Brain pericyte (primary cell): Measurements from ENCODE around the gene PPP1R13L.

Experiments
- DNase-seq: peaks from one replicate; pipeline ENCODE4 v3.0.0-alpha.2; 2012; ENCODE audit warnings: low read depth, low spot score

The PPP1R13L gene

GRCh38 chr19:45368127-45368526 lies 36.7 kb downstream of the PPP1R13L start:
- DNase-seq = no peak

DNA sequence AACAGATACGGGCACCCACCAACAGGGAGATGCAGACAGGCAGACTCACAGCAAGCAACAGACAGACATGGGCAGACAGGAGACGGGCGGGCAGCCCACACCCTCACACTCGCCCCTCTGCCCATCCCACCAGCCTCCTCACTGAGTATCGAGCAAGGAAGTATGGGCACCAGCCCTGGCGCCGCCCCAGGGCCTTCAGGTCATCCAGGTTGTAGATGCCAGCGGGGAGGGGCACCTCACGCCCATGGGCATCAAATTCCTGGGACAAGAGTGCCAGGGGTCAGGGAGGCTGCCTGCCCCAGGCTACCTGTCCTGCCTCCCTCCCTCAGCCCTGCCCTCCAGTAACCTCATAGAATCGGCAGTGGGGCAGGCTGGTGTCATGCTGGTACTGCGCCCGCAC lies 40.2 kb downstream of the PPP1R13L start:
- no peak for DNase-seq

GRCh38 chr19:45363861-45364459 lies 40.9 kb downstream of the PPP1R13L start:
- DNase-seq = no peak

DNA sequence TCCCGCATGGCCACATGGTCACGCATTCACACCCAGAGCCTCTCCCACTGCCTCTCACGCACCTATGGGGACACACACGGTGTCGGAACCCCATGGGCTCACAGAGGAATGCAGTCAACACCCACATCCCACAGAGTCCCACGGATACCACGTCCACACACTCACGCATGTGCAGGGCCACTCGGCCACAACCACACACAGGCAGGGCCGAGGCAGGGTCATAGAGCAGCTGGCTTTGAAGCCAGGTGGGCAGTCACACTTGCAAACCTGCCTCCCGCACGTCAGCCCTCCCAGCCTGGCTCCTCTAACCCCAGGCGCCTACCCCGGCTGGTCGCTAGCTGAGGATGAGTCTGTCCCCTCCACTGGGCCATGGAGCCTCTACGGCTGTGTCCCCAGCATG lies 42.6 kb downstream of the PPP1R13L start:
- DNase-seq = no peak

DNA sequence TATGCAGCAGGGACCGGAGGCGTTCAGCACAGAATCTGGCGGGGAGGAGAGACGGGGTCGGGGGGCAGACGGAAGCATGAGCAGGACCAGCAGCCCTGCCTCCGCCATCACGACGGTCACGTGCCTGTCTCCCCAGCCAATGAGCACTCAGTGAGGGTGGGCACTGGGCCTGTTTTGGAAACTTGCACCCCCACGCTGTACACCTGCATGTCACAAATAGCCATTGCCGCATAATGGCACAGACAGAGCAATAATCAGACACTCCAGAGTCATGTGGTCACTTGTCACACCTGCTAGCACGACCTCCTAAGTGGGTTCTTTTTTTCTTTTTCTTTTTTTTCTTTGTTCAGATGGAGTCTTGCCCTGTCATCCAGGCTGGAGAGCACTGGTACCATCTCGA lies 43.3 kb downstream of the PPP1R13L start:
- DNase-seq = no peak

DNA sequence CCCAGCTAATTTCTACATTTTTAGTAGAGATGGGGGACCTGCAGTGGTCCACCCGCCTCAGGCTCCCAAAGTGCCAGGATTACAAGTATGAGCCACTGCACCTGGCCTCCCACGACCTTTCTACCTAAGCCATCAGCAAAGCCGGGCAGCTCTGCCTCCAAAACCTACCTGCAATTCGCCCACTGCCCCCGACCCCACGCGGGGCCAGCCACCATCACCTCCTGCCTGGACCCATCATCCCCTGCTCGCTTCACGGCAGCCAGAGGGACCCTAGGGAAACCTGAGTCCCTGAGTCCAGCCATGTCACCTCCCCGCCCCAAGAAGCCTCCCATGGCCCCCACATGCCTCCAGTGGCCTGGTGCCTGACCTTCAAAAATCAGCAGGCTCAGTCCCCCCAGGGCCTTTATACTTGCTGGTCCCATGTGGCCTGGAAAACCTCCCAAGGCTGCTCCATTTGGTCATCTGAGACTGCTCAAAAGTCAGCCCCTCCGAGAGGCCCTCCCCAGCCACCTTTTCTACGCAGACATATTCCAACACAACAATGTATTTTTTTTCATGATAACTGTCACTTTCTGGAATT lies 46.6 kb downstream of the PPP1R13L start:
- no peak for DNase-seq

- DNase-seq = no peak
Measured at GRCh38 chr19:45357445-45357783, 47.5 kb downstream of the PPP1R13L start.

GRCh38 chr19:45356760-45357444 lies 48.0 kb downstream of the PPP1R13L start:
- DNase-seq = no peak

DNA sequence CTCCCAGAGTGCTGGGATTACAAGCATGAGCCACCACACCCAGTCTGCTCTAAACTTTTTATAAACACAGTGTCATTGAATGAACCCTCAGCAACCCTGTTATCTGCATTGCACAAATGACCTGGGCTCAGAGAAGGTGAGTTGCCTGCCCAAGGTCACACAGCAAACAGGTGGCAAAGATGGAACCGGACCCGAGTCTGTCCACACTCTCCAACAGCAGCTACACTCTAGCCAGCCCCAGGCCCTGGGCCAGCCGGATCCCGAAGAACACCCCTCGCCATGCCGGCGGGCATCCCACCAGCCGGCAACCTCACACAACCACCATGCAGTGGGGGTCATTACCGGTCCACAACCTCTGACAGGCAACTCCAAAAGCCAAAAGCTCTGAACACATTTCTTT lies 49.0 kb downstream of the PPP1R13L start:
- DNase-seq = no peak

DNA sequence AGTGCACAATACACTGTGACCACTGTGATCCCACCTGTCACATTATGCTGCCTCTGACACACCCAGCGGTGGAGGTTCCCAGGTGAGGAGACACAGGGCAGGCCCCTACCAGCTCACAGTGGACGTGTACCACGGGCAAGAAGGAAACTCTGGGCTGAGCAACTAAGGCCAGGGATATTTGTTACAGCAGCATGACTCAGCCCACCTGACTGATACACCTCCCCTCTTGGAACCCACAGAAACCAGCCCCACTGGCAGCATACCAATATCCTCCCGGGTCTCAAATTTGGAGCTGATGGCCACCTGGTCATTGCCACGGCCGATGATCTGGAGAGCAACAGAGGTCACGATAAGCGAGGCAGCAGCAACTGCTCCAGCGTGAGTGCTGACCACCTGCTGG lies 49.5 kb downstream of the PPP1R13L start:
- no peak for DNase-seq

- no peak for DNase-seq
Measured at GRCh38 chr19:45354241-45354842, 50.5 kb downstream of the PPP1R13L start.

- no peak for DNase-seq
Measured at GRCh38 chr19:45352914-45353796, 51.7 kb downstream of the PPP1R13L start.

DNA sequence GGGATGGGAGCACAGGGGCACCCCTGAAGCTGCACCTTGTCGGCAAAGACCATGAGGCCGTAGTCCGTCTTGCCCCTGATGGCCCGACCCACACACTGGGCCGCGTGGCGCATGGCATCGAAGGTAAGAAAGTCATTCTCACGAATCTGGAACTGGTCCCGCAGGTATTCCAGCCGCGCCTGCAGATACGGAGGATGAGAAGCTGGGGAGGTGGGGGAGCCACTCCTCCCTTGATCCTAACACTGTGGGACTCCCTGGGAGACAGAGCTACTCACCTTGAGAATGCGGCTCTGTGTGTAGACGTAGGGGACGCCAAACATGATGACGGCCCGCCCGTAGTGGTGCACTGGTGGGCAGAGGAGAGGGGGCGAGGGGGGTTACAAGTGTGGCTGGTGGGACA lies 52.4 kb downstream of the PPP1R13L start:
- DNase-seq = no peak

DNA sequence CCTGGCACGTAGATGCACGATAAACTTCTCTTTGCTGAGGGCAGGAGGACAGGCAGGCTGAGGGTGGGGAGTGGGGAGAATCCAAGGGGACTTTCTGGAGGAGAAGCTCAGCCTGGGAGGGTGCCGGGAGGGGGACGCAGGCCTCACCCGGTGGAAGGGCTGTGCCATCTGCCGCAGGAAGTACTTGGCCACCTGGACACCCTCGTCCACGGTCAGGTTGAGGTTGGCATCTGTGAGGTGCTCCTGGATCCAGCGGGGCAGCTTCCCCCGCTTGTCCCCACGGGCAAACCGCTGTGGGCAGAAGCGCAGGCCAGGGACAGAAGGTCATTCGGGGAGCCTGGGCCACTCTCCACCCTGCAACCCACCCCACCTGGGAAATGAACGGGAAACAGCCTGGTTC lies 52.8 kb downstream of the PPP1R13L start:
- no peak for DNase-seq

- no peak for DNase-seq
Measured at GRCh38 chr19:45351401-45351952, 53.4 kb downstream of the PPP1R13L start.

DNA sequence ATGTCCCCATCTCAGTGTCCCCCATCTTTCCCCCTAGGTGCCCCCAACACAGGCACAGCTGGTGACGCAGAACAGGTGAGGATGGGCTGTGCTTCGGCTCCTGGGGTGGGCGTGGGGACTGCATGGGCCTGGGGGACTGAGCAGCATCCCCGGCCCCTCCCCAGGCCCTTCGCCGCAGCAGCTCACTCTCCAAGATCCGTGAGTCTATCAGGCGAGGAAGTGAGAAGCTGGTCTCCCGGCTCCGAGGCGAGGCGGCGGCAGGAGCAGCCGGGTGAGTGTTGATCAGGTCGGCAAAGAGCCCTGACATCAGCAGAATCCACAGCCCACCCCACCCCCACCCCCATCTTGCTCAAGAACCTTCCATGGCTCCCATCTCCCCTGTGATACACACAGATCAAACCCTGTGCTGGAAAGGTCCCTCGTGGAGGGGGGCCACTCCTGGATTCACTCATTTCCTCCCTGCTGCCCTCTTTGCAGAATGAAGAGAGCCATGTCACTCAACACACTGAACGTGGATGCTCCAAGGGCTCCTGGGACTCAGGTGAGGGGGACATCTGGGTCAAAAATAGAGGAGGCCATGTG lies 54.3 kb downstream of the PPP1R13L start:
- DNase-seq = no peak

- DNase-seq = no peak
Measured at GRCh38 chr19:45349430-45349941, 55.4 kb downstream of the PPP1R13L start.

DNA sequence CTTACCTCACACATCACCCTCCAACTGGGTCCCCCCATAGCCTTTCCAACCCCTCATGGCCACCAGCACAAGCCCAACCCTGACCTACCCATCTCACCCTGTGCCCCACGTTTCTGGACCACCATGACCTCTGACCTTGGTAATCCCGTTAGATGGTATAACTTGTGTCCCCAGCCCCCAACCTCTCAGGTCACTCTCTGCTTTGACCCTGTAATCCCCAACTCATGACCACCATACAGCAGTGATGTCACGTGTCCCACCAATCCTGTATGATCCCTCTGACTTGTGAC lies 55.8 kb downstream of the PPP1R13L start:
- no peak for DNase-seq

GRCh38 chr19:45348367-45349125 lies 56.3 kb downstream of the PPP1R13L start:
- no peak for DNase-seq

DNA sequence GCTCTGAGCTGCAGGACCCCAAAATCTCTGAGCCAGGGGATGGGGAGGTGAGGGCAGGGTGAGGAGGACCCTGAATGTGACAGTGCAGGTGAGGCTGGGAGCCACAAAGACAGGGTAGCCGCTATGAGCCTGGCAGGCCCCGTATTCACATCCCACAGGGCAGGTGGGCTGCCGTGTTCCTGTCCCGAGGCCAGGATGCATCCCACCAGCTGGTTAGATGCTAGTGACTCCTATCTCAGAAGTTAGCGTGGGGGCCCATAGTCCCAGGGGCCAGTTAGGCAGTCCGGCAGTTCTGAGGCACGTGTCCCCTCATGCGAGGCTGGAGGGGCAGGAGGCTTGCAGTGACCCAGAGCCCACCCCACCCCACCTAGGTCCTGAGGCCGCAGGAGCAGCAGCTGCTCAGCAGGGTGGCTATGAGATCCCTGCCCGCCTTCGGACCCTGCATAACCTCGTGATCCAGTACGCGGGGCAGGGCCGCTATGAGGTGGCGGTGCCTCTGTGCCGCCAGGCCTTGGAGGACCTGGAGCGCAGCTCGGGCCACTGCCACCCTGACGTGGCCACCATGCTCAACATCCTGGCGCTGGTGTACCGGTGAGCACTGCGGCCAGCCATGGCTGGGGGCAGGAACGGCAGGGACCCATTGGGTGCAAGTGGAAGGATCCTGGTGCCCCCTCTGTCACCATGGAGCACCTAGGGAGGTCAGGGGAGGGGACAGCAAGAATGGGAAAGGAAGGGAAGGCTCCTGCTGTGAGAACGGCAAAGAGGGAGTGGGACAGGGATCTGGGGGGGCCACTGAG lies 57.1 kb downstream of the PPP1R13L start:
- DNase-seq = no peak
